ENCODE measurements around the gene INCENP.

The INCENP gene

GRCh38 chr11:62129590-62130282 is 5.9 kb downstream of the INCENP start:
- TF ChIP-seq CTCF (IDR thresholded peaks at IDR 0.05; ENCODE audit: low read depth, low read length, missing control alignments) = no peak
- DNase-seq (ENCODE audit: extremely low read depth, low read depth) = no peak
- no peak overlapping the region for H3K4me3 ChIP-seq (replicated peaks; ENCODE audit: low read depth, low read length)

- no peak overlapping the region for H3K4me3 ChIP-seq (replicated peaks; ENCODE audit: low read depth, low read length)
- TF ChIP-seq CTCF (IDR thresholded peaks at IDR 0.05; ENCODE audit: low read depth, low read length, missing control alignments) = no peak
- DNase-seq (ENCODE audit: extremely low read depth, low read depth) = no peak
Observed at GRCh38 chr11:62130283-62131169, 6.7 kb downstream of the INCENP start.

GRCh38 chr11:62131170-62131464 is 7.3 kb downstream of the INCENP start:
- TF ChIP-seq CTCF (IDR thresholded peaks at IDR 0.05; ENCODE audit: low read depth, low read length, missing control alignments) = no peak

GRCh38 chr11:62132191-62132590 is 8.4 kb downstream of the INCENP start:
- H3K4me3 ChIP-seq (replicated peaks; ENCODE audit: low read depth, low read length) = no peak overlapping the region
- TF ChIP-seq CTCF (IDR thresholded peaks at IDR 0.05; ENCODE audit: low read depth, low read length, missing control alignments) = no peak
- DNase-seq (ENCODE audit: extremely low read depth, low read depth) = no peak

More at GRCh38 chr11:62131170-62131464, 7.3 kb downstream of the INCENP start:
- DNase-seq (ENCODE audit: extremely low read depth, low read depth) = no peak
- no peak overlapping the region for H3K4me3 ChIP-seq (replicated peaks; ENCODE audit: low read depth, low read length)

GRCh38 chr11:62132689-62133293 is 9.0 kb downstream of the INCENP start:
- no peak for TF ChIP-seq CTCF (IDR thresholded peaks at IDR 0.05; ENCODE audit: low read depth, low read length, missing control alignments)

GRCh38 chr11:62133328-62134065 is 9.7 kb downstream of the INCENP start:
- no peak for TF ChIP-seq CTCF (IDR thresholded peaks at IDR 0.05; ENCODE audit: low read depth, low read length, missing control alignments)
- DNase-seq (ENCODE audit: extremely low read depth, low read depth) = no peak
- no peak overlapping the region for H3K4me3 ChIP-seq (replicated peaks; ENCODE audit: low read depth, low read length)

More at GRCh38 chr11:62132689-62133293, 9.0 kb downstream of the INCENP start:
- DNase-seq (ENCODE audit: extremely low read depth, low read depth) = no peak
- no peak overlapping the region for H3K4me3 ChIP-seq (replicated peaks; ENCODE audit: low read depth, low read length)
